Pulmonary artery endothelial cell (primary cell): ENCODE measurements around the gene ADCY6. TPM values are rescaled to one million over a fixed set of nuclear protein-coding genes. Genes with fewer than 3 reads are reported as not detected.

ENCODE experiments used
- DNase-seq: peaks from one replicate; pipeline ENCODE4 v3.0.0-alpha.2; 2011; ENCODE audit warnings: low read depth, low spot score
- total RNA-seq: library from RNA; depleted of rRNA; stranded (reverse); fragments of >200 nt; gene quantifications from 2 replicates; pipeline ENCODE4 v1.2.3, GENCODE V29; 2014

The ADCY6 gene
- total RNA-seq, 1 donor from 2014 or later, result 34.2 TPM

- no peak for DNase-seq
These were observed 27.4 kb upstream of the ADCY6 start for GRCh38 chr12:48816143-48816854.

GRCh38 chr12:48815126-48816110 is 26.5 kb upstream of the ADCY6 start:
- DNase-seq, result peak; percentile 30

- DNase-seq, result peak; percentile 27
These were observed 25.6 kb upstream of the ADCY6 start for GRCh38 chr12:48814262-48815125.

- DNase-seq, result no peak
These were observed 24.8 kb upstream of the ADCY6 start for GRCh38 chr12:48813465-48814261.

GRCh38 chr12:48812389-48812788 is 23.5 kb upstream of the ADCY6 start:
- no peak for DNase-seq

DNA sequence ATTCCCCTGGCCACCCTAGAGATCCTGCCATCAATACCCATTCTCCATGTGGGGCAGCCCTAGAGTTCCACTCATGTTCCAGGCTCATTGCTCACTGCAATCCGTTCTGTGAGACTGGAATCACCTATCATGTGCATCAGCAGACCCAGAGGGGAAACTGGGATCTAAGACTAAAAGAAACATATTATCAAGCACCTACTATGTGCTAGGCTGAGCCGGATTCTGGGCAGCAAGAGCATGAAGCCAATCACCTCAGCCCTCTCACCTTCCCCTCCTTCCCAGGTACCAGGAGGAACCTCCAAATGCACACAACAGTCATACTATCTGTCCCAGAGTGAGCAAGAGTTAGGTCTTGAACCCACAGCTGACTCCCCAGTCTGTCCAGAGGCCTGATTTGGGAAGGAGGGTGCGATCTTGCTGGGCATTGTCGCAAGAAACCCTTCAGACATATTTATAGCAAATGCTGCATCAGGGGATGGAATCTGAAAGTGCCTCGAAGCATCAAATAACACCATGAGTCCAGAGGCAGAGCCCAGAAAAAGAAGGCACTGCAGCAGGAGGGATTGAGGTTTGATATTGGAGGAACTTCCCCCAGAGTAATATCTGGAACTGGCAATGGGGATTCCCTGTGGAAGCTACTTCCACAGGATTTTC is 22.7 kb upstream of the ADCY6 start:
- no peak for DNase-seq

DNA sequence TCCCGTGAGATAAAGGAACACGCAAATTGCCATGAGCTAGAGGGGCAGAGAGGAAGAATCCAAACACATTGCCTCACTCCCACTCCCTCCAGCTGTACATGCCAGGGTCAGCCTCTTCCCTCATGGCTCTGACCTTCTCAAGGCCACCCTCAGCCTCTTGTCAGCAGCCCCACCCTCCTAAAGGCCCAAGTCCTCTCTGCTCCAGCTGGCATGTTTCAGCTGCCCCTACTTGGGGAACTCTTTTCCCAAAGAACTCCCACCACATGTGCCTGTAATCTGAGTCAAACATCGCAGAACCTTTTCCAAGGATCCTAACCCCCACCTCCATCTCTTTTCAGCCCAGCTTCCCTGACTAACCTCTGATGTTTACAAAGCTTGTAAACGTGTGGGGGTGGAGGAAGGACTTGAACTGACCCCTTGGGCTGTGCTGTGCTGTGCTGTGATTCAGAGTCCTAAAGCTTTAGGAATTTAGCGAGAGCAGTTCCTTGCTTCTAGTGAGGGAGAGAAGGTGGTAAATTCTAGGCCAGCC is 22.1 kb upstream of the ADCY6 start:
- no peak for DNase-seq

DNA sequence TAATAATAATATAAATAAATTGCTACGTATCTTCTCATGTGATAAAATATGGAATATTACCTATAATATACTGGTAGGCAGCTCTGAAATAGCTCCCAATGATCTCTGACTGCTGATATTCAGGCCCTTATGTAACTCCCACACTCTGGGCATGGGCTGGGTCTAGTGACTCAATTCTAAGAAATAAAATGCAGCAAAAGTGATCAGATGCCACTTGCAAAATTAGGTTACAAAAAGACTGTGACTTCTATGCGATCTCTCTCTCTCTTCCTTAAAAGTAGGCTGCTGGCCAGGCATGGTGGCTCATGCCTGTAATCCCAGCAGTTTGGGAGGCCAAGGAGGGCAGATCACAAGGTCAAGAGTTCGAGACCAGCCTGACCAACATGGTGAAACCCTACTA is 19.1 kb upstream of the ADCY6 start:
- no peak for DNase-seq

DNA sequence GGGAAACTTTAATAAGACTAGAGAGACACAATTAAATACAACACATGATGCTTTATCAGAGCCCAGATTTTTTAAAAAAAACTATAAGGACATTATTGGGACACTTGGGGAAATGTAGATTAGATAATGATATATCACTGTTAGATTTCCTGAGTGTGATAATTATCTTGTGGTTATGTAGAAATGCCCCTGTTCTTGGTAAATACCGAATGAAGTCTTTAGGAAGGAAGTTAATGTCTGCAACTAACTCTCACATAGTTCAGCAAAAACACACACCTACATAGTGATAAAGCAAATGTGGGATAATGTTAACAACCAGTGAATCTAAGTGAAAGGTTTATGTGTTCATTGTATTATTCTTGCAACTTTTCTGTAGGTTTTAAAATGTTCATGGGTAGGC is 14.8 kb upstream of the ADCY6 start:
- no peak for DNase-seq

DNA sequence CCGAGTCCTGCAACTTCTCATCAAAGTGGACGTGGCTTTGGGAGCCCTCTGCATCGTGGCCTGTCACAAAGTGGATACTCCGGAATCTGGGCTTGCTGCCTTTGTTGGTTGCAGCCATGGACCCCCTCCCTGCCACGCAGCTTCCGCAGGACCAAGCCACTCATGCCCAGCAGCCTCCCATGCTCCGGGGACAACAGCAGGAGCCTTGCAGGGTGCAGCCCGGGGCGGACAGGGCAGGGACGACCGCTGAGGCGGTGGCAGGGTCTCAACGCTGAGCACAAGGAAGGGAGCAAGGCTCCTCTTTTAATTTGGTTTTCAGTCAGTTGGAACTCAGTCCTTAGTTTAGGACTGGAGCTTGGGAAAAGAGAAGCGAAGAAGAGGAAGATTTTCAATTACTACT is 12.1 kb upstream of the ADCY6 start:
- no peak for DNase-seq

- no peak for DNase-seq
These were observed 11.6 kb upstream of the ADCY6 start for GRCh38 chr12:48800457-48800856.

DNA sequence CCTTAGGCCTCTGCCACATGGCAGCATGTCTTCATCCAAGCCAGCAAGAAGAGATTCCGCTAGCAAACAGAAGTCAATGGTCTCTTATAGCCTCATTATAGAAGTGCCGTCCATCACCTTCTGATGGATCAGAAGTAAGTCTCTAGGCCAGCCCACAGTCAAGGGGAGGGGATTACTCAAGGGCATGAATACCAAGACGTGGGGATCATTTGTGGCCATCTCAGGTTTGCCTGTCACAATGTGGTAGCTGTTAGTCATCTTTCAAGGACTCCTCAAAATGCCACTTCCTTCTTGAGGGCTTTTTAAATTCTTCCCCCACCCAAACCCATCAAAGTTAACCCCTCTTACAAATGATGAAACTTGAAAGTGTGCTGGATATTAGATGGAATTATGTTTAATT is 8.1 kb upstream of the ADCY6 start:
- DNase-seq, result no peak

DNA sequence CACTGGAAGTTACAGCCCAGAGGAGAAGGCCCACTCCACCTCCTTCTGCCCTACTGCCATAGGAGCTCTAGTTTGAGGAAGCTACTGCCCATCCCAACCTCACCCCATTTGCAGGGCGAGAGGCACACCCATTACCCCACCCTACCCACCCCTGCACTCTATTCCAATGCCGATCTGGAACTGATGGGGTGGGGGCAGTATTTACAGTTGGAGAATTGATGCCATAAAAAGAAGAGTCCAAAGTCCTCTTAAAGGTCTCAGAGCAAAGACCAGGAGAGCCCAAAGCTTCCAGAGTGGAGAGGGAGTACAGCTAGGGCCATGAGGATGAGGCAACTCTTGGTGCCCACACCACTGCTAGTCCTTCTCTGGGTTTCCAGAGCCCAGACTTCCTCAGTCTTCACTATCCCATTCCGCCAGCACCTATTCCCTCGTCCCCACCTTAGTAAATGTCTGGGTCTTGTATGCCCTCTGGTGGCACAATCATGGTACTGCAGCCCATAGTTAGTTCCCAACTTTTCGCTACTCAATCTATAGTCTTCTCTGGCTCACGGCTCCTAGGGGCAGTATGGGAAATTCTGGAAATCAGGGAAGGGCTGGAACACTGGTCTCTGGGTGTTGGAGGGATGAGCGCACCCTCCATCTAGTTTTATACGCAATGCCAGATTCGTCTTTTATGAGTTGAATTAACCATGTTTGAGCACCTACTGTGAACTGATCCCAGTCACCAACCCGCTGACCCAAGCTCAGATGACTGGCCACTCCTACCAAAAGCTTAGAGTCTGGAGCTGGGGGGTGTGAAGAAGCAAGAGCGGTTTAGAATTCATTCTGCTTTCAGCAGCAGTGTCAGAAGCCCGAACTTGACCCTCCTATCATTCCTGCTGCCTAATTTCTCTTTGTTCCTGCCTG is 6.9 kb upstream of the ADCY6 start:
- peak; percentile 39 for DNase-seq

DNA sequence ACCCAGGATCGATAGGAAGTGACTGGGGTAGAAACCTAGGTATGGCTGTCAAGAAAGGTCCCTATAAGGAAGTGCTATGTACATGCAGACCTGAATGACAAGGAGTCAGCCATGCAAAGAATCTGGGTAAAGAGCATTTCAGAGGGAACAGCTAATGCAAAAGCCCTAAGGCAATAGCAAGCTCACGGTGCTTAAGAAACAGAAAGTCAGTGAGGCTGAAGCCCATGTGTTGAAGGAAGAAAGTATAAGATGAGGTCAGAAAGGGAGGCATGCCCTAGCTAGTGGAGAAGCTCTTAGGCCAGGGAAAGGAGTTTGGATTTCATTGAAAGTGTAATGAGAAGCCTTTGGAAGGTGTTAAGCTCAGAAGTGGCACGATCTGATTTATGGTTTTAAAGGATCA is 6.0 kb upstream of the ADCY6 start:
- no peak for DNase-seq

DNA sequence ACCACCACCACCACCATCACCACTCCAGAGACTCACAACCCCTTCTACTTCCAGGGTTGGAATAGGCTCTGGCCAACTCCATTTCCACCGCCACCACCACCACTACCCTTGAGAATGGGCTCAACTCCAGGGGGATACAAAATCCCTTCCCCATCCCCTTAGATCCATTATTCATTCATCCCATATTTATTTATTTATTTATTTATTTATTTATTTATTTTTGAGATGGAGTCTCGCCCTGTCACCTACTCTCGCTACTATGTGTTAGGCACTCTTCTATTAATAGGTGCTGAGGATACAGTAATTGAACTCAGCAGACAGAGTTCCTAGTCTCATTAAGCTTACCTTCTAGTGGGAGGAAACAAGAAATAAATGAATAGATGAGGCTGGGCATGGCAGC is 4.8 kb upstream of the ADCY6 start:
- no peak for DNase-seq

DNA sequence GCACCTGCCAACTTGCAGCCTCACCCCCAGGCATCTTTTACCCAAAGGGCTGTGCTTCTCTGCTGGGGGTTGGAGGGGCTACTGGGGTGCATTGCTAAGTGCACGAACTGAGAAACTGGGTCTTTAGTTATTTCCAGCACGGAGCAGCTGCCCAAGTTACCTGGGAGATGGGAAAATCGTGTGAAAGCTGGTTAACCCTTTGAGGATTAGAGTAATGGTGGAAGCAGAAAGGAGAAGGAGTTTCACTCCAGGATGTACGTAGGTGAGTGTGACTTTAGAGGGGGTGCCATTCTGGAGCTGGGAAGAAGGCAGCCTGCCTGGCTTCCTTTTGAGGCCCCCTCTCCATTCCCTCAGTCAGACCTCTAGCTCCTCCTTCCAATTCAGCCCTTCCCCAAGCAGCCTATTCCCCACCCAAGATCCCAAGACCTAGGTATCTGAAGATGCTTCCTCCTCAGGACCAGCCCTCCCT is 1.0 kb upstream of the ADCY6 start:
- DNase-seq, result no peak

GRCh38 chr12:48788524-48788853 is 400 bp downstream of the ADCY6 start:
- no peak for DNase-seq

GRCh38 chr12:48787791-48788523 is 932 bp downstream of the ADCY6 start:
- no peak for DNase-seq
